Measurements from ENCODE around the gene MAPKAP1.

DNA sequence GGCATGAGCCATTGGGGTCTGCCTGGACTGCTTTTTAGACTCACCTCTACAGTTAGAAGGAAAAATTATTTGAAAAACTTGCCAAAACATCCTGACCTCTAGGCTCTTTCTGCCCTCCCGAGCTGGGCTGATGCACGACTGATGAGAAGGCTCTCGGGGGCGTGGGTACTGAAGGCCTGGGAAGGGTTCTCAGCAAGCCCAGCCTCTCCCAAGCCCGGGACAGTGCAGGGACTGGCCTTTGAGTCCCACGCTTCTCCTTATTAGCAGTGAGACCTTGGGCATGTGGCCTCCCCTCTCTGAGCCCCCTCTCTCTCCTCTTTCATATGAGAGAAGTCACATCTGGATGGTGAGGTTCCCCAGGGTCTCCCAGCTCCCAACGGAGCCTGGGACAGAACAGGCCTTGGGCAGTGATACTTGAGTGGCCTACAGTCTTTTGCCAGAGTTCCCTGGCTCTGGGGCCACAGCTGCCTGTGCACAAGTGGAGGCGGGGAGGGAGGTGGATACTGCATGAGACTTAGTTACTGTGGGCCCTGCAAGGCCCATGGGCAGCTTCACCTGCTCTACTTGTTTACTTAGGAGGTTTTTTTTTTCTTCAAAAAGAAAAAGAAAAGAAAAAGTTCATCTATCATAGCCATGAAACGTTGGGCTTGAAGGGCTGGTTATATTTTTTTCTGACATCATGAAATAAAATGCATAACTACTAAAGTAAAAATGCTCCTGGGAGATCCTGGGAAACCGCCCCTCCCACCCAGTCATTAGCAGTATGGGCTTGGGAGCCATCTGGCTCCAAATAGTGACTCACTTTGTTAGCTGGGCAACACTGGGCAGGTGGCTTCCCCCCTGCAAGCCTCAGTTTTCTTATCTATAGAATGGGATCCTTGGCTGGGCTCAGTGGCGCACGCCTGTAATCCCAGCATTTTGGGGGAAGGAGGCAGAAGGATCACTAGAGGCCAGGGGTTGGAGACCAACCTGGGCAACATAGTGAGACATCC lies 306.0 kb downstream of the MAPKAP1 start:
- TF ChIP-seq, protein P1, sequence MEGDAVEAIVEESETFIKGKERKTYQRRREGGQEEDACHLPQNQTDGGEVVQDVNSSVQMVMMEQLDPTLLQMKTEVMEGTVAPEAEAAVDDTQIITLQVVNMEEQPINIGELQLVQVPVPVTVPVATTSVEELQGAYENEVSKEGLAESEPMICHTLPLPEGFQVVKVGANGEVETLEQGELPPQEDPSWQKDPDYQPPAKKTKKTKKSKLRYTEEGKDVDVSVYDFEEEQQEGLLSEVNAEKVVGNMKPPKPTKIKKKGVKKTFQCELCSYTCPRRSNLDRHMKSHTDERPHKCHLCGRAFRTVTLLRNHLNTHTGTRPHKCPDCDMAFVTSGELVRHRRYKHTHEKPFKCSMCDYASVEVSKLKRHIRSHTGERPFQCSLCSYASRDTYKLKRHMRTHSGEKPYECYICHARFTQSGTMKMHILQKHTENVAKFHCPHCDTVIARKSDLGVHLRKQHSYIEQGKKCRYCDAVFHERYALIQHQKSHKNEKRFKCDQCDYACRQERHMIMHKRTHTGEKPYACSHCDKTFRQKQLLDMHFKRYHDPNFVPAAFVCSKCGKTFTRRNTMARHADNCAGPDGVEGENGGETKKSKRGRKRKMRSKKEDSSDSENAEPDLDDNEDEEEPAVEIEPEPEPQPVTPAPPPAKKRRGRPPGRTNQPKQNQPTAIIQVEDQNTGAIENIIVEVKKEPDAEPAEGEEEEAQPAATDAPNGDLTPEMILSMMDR (IDR thresholded peaks at IDR 0.05; ENCODE audit: borderline replicate concordance, extremely low read depth, low read length, poor library complexity, severe bottlenecking) = no peak
- no peak for TF ChIP-seq EZH2 (IDR thresholded peaks at IDR 0.05; ENCODE audit: borderline replicate concordance, low read depth, low read length, severe bottlenecking)

Data from DND-41 (cell line).